WI38 (cell line): ENCODE measurements around the gene CELSR1.

Experiments
- H3K4me3 ChIP-seq: 2 replicates; pipeline ENCODE4 v1.5.1; 2011; ENCODE audit warnings: low read depth, mild to moderate bottlenecking, control low read depth, low read length
- CTCF ChIP-seq: IDR thresholded peaks from 2 replicates; pipeline ENCODE4 v1.5.1; 2012; ENCODE audit warnings: low read depth, mild to moderate bottlenecking, control low read depth, low read length

Gene CELSR1

DNA sequence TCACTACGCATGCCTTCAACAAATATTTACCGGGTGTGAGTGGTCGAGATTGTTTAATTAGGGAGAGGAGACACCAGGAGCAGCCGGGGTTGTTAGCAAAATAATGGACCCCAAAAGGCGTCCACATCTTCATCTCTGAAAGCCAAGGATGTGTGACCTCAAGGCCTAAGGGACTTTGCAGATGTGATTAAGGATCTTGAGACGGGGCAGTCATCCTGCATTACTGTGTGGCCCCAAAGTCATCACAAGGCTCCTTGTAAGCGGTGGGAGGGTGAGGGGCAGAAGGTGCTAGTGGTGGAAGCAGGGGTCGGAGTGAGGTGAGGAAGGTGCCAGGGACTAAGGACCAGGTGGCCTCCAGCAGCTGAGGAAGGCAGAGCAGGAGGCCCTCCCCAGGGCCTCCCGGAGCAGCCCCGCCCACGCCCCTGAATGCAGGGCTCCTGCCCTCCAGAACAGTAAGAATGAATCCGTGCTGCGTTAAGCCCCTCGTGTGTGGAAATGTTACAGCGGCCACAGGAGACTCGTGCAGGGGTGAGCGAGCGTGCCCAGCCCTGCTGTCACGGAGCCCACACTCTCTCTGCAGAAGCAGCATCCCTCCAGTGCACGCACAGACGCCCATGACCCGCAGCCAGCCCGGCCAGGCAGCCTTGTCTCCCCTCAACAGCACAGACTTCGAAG lies 83.5 kb downstream of the CELSR1 start:
- H3K4me3 ChIP-seq, result no peak overlapping the region
- TF ChIP-seq CTCF, result no peak

DNA sequence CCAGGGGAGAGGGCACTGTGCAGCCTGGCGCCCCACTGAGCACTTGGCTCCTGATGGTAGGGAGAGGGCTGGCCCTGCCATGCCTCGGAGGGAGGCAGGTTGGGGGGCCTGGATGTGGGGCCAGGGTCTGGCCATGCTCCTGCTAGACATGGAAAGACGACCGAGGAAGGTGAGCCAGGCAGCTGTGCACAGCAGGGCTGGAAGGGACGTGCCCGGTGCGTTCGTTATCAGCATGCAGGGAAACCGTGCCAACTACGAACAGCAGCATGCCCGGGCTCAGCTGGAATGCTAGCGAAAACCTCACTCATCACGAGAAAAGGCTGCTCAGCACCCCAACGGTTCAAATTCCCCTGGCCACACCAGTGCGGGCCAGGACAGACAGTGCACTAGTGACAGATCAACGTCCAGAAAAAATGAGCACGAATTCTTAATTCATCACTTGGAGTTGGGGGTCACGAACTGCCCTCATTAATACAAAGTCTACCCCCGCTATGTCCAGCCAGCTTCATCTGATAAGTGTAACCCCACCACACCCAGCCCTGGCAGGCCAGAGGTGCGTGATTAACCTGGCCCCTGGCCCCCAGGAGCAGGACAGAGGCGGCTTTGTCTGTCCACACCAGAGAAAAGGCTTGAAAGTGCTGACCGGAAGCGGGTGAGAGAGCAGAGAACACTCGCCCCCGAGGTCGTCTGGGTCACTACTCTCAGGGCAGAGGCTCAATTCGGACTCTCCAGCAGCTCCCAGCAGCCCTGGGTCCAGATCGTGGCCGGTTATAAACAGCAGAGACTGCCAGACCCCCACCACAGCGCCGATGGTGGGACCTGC lies 84.2 kb downstream of the CELSR1 start:
- TF ChIP-seq CTCF, result no peak
- no peak overlapping the region for H3K4me3 ChIP-seq

GRCh38 chr22:46452195-46453005 lies 85.0 kb downstream of the CELSR1 start:
- H3K4me3 ChIP-seq, result no peak overlapping the region
- TF ChIP-seq CTCF, result no peak

DNA sequence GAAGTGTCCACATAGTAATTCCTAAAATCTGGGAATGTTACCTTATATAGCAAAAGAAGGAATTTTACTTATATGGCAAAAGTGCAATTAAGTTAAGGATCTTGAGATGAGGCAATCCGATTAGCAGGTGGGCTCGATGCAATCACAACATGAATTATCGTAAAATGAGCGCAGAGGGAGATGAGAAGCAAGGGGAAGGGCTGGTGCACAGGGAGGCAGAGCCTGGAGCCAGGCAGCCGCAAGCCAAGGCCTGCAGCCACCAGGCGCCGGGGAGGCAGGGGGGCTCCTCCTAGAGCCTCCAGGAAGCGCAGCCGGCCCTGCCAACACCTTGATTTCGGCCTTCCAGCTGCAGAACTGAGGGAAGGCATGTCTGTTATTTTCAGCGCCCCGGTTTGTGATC lies 85.7 kb downstream of the CELSR1 start:
- no peak for TF ChIP-seq CTCF

GRCh38 chr22:46450931-46451561 lies 86.4 kb downstream of the CELSR1 start:
- H3K4me3 ChIP-seq, result no peak overlapping the region
- no peak for TF ChIP-seq CTCF

More for the DNA sequence above, 85.7 kb downstream of the CELSR1 start:
- H3K4me3 ChIP-seq, result no peak overlapping the region

- no peak for TF ChIP-seq CTCF
- H3K4me3 ChIP-seq, result no peak overlapping the region
These were observed 87.3 kb downstream of the CELSR1 start for GRCh38 chr22:46449974-46450745.
